G401.6 (cell line): ENCODE data around the gene ZNF14.
"Not testable (repeated sequence)": the region's sequence is repeated elsewhere in the genome, so short reads cannot be mapped to it uniquely, and the experiment has no call there.

ENCODE experiments used
- FAIRE-seq: peaks from 2 replicates; lab custom pipeline; 2012; peaks lifted over from hg19 to GRCh38; lab: Jason Lieb, UNC

Gene ZNF14

DNA sequence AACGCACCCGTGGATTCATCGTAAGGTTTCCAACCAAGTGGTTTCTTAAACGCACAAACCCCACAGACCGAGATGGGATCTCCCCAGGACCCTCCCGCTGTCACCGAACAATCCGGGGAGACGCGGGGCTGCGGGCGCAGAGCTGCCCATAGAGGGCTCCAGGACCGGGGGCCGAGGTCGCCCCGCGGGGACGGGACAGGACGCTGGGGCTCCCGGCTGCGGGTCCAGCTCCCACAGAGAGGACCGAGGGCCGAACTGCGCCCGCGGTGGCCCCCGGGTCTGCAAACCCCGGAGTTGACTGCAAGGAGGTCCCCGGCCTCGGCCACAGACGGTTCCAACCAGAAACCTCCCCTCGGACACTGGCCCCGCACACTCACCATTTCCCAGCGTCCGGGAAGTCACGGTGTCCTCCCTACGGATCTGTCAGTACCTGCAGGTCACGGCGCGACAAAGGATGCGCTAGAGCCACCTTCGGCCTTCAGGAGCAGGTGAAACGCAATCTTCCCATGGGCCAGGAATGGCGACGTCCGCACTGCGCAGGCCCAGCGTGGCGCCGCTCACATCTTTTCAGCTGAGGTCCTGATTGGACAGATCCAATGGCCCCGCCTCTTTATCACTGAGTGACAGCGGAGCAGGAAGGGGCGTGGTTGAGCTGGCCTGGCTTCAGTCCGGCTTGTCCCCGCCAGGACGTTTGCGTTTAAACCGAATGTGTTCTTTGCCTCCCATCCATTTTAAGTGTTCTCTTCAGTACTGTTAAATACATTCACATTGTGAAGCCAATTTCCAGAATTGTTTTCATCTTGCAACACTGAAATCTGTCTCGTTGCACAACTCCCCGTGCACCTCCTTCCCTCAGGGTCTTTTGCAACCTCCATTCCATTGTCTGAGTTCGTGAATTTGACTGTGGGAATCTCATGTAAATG lies at the start of gene ZNF14:
TSS of gene ZNF14 (minus strand) at position 534 of the 923 bp plus-strand sequence. CDS start at position 380, 154 bp downstream.
- FAIRE-seq: peak; percentile 95

DNA sequence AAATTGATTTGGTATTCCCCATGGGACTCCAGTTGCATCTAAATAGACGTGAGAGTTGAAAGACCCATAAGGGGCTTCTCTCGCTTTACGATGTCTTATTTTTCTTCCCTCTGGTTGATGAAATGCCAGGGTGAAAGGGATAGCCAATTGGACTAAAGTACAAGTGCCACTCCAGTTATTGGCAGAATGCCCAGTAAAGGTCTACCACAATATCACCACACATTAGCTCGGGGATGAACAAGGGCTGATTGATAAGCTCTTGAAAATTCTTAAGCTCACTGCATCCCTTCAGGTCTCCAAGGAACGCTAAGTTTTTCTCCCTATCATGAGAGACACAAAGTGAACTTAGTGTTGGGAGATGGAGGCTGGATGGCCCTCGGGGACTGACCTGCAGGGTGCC lies 48.9 kb upstream of the ZNF14 start:
- FAIRE-seq: not testable (repeated sequence)

DNA sequence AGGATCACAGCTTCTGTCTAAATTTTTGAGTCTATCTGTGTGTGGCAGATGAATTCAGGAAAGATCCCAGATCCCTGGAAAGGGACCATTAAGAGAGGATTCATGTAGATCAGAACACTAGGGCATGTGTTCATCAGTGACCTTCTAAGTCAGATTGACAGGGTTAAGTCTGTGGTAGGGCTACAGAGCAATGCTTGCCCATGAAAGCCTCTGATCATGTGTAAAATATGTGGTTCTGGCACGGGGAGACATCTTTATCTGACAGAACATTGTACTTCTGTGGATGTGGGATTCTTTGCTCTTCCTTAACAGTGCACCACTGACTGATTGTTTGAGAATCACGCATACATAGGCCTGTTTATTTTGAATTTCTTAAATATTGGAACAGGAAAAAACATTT lies 45.8 kb upstream of the ZNF14 start:
- no peak for FAIRE-seq

DNA sequence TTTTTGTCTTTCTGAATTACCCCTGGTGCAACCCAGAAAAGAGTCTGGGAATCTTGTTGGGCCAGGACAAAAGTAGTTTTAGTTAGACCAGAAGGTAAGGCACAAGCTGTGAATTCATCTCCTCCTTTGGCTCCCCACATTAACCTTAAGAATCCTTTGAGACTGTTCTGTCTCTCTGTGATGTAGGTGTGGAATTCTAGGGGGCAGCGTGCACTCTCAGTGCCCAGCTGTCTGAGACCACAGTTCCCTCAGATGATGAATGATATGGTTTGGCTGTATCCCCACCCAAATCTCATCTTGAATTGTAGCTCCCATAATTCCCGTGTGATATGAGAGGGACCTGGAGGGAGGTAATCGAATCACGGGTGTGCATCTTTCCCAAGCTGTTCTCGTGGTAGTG lies 44.8 kb upstream of the ZNF14 start:
- no peak for FAIRE-seq

DNA sequence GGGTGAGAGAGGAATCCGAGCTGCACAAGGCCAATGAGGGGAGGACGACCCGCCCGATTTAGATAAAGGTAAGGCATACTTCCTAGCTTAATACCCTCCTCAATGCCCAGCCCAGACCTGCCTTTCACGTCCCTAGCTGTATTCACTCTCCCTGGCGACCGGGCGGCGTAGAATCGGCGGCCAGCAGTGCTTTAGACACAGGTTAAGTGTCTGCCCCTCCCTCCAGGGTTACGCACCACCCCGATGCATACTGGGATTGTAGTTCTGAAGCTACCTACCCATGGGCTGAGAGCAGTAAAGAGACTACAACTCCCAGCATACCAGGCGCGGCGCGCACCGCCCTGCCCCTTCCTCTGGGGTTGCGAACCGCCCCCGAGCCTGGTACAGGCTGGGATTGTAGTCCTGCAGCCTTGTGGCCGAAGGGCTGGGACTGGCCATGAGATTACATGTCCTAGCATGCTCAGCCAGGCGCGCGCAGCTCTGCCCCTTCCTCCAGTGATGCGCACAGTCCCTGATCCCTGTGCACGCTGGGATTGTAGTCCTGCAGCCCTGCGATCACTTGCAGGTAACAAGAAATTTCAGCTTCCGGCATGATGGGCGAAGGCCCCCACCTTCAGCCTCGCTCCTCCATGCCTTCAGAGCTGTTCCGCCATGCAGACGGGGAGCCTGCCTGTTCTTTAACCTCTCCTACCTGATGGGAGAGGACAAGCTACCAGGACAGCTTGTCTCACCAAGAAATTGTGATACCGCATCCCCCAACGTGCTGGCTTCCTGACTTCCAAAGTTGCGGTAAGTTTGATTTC lies 43.5 kb upstream of the ZNF14 start:
- peak; percentile 97 for FAIRE-seq

DNA sequence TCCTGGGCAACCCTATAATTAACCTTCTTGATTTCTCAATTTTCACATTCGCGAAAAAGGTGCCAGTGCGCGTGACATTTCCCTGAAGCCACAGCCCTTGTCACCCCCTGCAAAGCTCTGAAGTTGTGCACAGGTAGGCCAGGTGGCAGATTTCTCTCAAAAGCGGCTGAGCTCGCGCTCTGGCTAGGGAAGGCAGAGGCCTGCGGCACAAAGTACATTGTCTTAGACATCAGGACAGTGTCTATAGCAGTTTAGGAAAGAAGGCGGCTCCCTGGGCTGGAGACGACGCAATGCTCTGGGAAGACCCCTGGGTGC lies 42.9 kb upstream of the ZNF14 start:
- no peak for FAIRE-seq

DNA sequence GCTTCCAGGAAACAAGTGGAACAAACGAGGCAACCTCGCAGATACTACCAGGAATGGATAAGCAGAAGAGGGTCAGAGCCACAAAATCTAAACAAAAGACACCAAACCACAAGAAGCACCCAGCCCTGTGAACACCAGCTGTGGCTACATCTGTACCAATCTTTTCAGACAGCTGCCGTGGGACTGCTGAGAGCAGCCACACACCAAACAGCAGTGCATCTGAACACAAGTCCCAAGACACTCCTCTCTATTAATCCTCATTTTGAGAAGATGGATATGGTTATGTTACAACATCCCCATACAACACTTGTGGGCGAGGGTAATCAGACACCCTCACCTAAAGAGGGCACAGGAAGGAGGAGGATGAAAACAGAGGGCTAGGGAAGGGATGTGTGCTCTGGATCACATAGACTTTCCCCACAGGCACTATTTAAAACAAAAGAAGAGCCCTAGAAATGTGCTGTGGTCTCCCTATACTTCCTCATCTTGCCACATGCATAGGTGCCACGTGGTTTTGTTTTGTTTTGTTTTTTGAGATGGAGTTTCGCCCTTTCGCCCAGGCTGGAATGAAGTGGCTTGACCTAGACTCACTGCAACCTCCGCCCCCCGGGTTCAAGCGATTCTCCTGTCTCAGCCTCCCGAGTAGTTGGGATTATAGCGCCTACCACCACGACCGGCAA lies 41.6 kb upstream of the ZNF14 start:
- no peak for FAIRE-seq

DNA sequence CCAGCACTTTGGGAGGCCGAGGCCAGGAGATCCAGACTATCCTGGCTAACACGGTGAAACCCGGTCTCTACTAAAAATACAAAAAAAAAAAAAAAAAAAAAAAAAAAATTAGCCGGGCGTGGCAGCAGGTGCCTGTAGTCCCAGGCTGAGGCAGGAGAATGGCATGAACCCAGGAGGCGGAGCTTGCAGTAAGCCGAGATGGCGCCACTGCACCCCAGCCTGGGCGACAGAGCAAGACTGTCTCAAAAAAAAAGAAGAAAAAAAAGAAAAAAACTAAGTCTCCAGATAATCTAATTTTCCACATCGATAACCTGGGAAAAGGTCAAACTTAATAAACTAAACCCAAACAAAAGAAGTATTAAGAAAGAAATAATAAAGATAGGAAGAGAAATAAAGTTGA lies 39.1 kb upstream of the ZNF14 start:
- not testable (repeated sequence) for FAIRE-seq

DNA sequence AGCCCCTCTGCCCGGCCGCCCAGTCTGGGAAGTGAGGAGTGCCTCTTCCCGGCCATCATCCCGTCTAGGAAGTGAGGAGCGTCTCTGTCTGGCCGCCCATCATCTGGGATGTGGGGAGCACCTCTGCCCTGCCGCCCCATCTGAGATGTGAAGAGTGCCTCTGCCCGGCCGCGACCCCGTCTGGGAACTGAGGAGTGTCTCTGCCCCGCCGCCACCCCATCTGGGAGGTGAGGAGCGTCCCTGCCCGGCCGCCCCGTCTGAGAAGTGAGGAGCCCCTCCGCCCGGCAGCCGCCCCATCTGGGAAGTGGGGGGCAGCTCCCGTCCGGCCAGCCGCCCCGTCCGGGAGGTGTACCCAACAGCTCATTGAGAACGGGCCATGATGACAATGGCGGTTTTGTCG lies 37.1 kb upstream of the ZNF14 start:
- FAIRE-seq: not testable (repeated sequence)

DNA sequence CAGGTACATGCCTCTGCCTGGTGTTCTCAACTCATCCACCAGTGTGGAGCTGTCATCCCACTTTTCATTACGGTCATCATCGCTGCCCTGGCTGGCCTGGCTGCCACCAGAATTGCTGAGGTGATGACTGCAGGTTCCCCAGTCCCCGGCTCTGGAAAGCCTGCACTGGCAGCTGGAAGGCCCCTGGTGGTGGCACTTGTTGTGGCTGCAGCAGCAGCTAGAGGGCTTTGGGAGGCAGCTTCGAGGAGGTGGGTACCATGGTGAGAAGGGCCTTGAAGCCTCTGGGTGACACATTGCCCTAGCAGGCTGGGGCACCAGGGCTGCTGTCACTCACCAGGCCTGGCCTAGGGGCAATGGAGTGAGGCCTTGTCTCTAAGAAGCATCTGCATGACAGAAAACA lies 25.3 kb upstream of the ZNF14 start:
- no peak for FAIRE-seq

DNA sequence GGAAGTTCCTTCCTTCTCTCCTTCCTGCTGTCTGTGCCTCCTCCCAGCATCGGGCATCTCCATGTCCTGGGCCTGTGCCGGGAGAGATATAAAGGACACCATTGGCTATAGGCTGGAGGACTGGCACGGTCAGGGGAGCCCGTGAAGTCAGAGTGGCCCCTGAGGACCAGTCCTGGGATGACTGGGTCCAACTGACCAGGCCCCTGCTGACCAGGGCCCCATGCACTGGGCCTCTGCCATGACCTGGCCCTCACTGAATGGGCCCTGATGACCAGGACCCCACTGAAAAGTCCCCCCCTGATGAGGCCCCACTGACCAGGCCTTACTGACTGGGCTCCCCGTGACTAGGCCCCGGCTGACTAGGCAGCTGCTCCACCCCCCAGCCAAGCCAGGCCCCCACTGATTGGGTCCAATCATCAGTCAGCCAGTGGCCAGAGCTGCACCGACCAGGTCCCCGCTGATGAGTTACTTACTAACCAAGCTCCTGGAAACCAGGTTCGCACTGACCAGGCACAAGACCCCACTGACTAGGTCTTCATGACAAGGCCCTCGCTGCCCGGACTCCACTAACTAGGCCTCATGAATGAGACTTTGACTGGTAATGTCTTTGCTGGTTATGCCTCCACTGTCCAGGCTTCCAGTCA lies 20.0 kb upstream of the ZNF14 start:
- no peak for FAIRE-seq

DNA sequence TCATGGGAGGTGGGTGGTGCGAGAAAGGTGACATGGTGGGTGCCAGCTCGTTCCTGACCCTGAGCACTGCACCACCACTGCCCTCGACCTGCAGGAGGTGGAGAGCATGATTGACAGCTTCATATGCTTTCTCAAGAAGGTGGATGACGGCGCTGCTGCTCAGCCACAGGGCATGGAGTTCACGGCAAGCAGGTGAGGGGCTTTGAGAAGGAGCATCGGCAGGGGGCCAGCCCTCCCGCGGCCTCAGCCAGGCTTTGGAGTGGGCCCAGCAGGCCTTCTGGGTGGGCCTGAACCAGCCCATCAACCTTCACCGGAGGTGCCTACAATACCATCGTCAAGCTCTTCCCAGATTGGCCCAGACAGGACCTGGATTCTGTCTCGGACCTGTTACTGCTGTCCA lies 18.9 kb upstream of the ZNF14 start:
- FAIRE-seq: no peak

DNA sequence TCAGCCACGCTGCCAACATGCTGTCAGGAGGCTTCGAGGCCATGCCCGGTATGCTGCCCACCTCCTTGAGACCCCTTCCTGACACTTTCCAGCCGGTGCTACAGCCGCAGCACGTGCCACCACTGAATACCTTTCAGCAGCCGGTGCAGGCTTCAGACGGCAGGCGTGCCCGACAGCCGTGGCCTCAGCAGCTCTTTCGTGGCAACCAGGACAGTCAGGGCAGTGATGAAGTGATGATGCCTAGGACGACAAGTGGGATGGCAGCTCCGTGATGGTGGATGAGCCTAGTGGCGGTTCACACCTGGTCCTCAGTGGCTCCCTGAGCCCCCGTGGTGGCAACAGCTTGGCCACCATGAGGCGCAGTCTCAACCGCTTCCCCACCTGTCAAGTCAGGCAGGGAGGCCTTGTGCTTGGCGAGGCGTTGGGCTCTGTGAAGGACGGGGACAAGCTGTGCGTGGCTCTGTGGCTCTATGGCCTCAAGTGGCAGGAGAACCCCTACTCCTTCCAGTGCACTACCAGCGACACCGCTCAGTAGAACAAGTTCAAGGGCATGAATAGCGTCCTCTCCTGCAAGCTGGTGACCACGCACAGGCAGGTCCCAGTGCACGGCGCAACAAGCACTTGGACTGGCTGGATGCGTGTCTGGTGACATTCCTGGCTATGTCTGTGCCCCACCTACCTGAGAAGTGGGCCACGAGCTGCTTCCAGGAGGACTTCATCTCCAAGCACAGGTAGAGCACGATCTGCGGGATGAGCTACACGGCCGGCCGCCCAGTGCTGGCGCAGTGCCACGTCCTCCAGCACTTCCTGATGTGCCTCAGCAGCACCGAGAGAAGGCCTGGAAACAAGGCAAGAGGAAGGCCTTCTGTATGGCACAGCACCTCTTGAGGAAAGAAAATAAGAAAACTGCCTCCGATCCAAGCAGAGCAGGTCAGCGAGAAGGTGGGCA lies 18.2 kb upstream of the ZNF14 start:
- no peak for FAIRE-seq

DNA sequence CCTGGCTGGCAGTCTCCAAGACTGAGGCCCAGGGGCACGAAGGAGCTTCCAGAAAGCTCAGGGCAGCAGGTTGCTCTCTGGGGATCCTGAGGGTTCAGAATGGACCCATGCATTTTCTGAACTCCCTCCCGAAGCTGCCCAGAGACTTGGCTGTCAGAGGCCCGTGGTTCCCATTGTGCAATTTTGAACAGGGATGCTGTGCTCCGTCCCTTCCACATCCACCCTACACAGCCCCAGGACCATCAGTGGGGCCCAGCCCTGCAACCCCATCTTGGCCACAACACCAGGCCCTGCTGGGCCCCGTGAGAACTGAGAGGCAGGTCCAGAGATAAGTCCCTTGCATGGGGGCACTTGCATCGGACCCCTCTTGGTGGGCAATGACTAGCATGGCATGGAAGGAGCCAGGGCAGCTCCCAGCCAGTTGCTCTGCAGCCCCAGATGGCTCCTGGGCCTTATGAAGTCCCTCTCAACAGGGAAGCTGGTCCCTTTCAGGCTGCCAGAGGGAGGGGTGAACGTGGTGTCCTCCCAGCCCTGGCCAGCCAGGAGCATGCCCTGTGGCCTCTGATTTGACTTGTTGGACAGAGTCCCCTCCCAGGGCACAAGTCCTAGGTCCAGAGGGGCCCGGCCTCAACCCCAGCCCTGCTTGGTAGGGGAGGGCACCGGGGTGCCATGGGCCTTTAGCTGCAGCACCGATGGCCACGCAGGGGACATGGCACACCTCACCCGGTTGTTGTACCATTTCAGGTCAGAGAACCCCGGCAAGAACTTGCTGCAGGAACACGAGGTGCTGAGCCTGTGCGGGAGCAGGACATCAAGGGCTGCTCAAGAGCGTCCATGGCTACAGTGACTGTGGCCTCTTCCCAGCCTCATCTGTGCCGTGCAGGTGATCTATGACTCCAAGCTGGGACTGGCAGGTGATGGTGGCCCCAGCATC lies 17.3 kb upstream of the ZNF14 start:
- no peak for FAIRE-seq

DNA sequence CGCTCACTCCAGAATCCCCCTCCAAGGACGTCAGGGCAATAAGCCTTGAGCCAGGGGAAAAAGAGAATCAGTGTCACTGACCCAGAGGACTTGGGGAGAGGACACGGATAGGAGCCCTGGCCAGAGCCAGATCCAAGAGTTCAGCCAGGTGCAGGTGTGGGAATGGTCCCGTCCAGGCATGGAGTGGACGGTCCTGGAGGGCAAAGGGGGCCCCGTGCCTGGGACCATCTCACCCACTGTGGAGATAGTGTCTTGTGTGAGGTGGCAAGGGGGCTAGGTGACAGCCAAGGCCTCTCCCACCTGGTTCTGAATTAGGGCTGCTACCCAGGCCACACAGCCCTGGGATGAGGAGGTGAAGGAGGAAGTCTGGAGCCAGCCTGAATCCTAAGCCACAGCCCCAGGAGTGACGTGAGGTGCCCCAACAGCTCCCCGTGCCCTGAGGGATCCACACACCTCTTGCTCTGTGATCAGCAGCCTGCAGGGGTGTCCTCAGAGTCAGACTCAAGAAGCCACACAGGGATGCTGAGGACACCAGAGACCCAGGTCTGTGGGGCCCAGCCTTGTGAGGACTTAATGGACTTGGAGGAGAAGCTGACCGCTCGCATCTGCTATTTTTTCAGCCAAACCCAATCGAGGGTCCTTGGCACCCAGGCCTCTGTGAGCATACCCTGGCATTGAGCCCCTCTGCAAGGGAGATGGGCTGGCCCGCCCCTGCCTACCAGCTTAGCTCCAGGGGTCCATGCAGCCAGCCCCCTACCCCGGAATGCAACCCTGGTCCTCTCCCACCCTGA lies 16.4 kb upstream of the ZNF14 start:
- no peak for FAIRE-seq

DNA sequence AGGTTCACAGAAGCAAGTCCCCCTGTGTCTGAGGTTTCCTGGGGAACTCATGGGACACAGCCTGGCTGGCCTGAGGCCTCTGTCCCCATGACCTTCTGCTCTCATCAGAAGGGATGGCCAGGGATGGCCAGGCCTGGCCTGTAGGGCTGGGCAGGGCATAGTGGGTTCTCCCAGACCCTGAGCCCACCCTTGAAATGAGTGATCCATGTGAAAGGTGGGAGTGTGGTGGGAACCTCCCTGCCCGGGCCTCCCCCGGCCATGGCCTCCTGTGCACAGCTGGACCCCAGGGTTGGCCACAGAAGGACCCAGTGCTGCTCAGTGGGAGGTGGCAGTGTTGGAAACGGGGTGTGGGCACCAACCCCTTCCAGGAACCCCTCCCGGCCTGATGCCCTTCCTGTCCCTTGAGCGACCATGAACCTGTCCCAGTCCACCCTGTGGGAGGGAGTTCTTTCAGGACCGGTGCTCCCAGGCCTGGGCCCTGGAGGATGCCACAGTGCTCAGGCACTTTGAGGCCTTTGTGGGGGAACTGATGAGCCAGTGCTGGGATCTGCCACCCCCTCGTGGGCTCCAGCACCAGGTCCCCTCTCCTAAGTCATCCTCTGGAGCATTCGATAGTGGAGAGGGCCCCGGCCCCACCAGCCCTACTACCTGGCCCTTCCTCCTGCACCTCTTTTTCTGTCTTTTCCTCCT lies 15.5 kb upstream of the ZNF14 start:
- no peak for FAIRE-seq

DNA sequence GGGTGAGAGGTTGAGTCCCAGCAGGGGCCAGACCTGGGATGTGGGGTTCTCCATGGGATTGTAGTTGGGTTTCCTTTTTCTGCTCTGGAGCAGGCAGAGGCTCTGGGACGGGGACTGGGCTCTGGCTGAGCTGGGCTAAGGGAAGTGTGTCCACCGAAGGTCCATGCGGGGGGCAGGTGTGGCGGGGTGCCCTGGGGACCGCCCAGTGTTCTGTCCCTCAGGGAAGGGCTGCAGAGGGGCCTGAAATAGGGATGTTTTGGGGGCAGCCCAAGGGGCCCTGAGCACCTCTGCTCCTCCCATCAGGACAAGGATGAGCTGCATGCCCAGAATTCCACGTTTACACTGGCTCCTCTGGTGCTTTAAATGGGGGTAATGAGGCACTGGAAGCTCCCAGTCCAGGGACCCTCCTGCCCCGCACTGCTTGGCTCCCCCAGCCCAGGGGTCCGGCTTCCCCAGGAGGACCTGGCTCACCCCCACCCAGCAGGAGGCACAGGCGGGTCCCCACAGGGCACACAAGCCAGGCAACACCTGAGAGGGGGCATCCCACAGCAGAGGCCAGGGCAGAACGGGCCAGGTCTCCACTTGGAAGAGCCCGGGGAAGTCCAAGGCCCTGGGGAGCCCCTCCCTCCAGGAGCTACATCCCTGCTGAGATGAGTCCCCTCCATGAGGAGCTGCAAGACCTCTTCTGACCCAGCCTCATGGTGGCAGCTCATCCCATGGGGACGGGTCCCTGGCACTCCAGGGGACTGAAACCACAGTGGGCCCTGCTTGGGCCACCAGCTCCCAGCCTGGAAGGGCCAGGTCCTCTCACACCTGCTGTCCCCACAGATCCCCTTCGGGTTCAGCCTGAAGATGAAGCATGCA lies 14.7 kb upstream of the ZNF14 start:
- no peak for FAIRE-seq
